Keratinocyte (primary cell): ENCODE data around the gene EEF1E1. TPM values are rescaled to one million over a fixed set of nuclear protein-coding genes. Genes with fewer than 3 reads are reported as not detected.
"Not testable (repeated sequence)": the region's sequence is repeated elsewhere in the genome, so short reads cannot be mapped to it uniquely, and the experiment has no call there.

ENCODE experiments used
- DNase-seq: peaks from one replicate; pipeline ENCODE4 v3.0.0-alpha.2; 2011; ENCODE audit warnings: low read depth, missing footprints, low spot score
- FAIRE-seq: peaks from 2 replicates; lab custom pipeline; 2011; peaks lifted over from hg19 to GRCh38; lab: Jason Lieb, UNC
- H2AFZ ChIP-seq: 2 replicates; pipeline ENCODE4 v1.6.0; 2012; ENCODE audit warnings: low read length, control low read depth, inconsistent platforms; ENCODE audit not compliant: control insufficient read depth
- H3K27ac ChIP-seq: 2 replicates; pipeline ENCODE4 v1.5.1; 2011; ENCODE audit warnings: low read length; ENCODE audit not compliant: control insufficient read depth, insufficient read depth
- H3K27me3 ChIP-seq: 3 replicates; pipeline ENCODE4 v1.6.0; 2011; ENCODE audit warnings: low read length; ENCODE audit not compliant: control insufficient read depth, insufficient read depth; ENCODE audit errors: extremely low read depth
- H3K36me3 ChIP-seq, 2 experiments: 2 replicates in 1 of 2; 3 replicates in 1 of 2; pipeline ENCODE4 v1.5.1; 2011; ENCODE audit warnings: low read length in 2 of 2, mild to moderate bottlenecking in 1 of 2; ENCODE audit not compliant: control insufficient read depth in 2 of 2, insufficient read depth in 2 of 2; ENCODE audit errors: extremely low read depth in 1 of 2
- H3K4me1 ChIP-seq: 3 replicates; pipeline ENCODE4 v1.5.1; 2011; ENCODE audit warnings: low read length; ENCODE audit not compliant: control insufficient read depth, insufficient read depth; ENCODE audit errors: extremely low read depth
- H3K4me2 ChIP-seq: 3 replicates; pipeline ENCODE4 v1.6.0; 2011; ENCODE audit warnings: low read depth, low read length; ENCODE audit not compliant: control insufficient read depth, insufficient read depth; ENCODE audit errors: extremely low read depth
- H3K4me3 ChIP-seq, 3 experiments: fragments of 200-600 bp in 1 of 3; sonication (generic) in 1 of 3; 2 replicates in 2 of 3; 3 replicates in 1 of 3; pipeline ENCODE4 v1.5.1; 2011 to 2016; ENCODE audit warnings: low read length in 3 of 3, mild to moderate bottlenecking in 3 of 3, control low read depth in 2 of 3, inconsistent platforms in 1 of 3, low read depth in 1 of 3, mixed read lengths in 1 of 3, mixed run types in 1 of 3, moderate library complexity in 1 of 3; ENCODE audit not compliant: control insufficient read depth in 2 of 3, insufficient read depth in 2 of 3; ENCODE audit errors: extremely low read depth in 1 of 3
- H3K79me2 ChIP-seq: 2 replicates; pipeline ENCODE4 v1.6.0; 2012; ENCODE audit warnings: low read length; ENCODE audit not compliant: control insufficient read depth, insufficient read depth
- H3K9ac ChIP-seq: 3 replicates; pipeline ENCODE4 v1.6.0; 2011; ENCODE audit warnings: low read length; ENCODE audit not compliant: control insufficient read depth, insufficient read depth; ENCODE audit errors: extremely low read depth
- H3K9me1 ChIP-seq: 3 replicates; pipeline ENCODE4 v1.6.0; 2011; ENCODE audit warnings: low read length; ENCODE audit not compliant: control insufficient read depth, insufficient read depth; ENCODE audit errors: extremely low read depth
- H3K9me3 ChIP-seq: 2 replicates; pipeline ENCODE4 v1.5.1; 2012; ENCODE audit warnings: low read depth, low read length; ENCODE audit not compliant: control insufficient read depth
- H4K20me1 ChIP-seq: 3 replicates; pipeline ENCODE4 v1.6.0; 2011; ENCODE audit warnings: low read length; ENCODE audit not compliant: control insufficient read depth, insufficient read depth; ENCODE audit errors: extremely low read depth
- CTCF ChIP-seq, 3 experiments: IDR thresholded peaks in 1 of 3; conservative IDR thresholded peaks in 1 of 3; optimal IDR thresholded peaks in 1 of 3; 2 replicates in 2 of 3; 3 replicates in 1 of 3; pipeline versions ENCODE3 to v1.5.1; 2011; ENCODE audit warnings: low read length in 3 of 3, mild to moderate bottlenecking in 3 of 3, moderate library complexity in 2 of 3, control low read depth in 1 of 3, inconsistent platforms in 1 of 3; ENCODE audit not compliant: insufficient read depth in 2 of 3; ENCODE audit errors: extremely low read depth in 1 of 3
- EZH2 ChIP-seq: IDR thresholded peaks from one replicate; pipeline ENCODE4 v1.6.1; 2012; ENCODE audit warnings: inconsistent platforms, mild to moderate bottlenecking, low read length, moderate library complexity
- dilution Hi-C: fragments of 300-500 bp; cut with MboI; formaldehyde crosslinking; loops from one replicate; pipeline ENCODE4 v1.7.0; 2020; ENCODE audit warnings: low sequenced_read_pairs; ENCODE audit not compliant: extremely low pct_ligation_motif_present
- polyA plus RNA-seq, 5 experiments: library from polyadenylated mRNA; depleted of rRNA in 3 of 5; stranded (reverse) in 3 of 5; stranded (forward) in 1 of 5; unstranded in 1 of 5; fragments of >200 nt; gene quantifications; 1 replicate in 1 of 5; 2 replicates in 3 of 5; 3 replicates in 1 of 5; pipeline versions ENCODE4 v1.2.1 to v1.2.3, GENCODE V29; 2011 to 2012; ENCODE audit warnings: missing spikeins in 2 of 5, low read depth in 1 of 5, low replicate concordance in 1 of 5

Gene EEF1E1
- polyA plus RNA-seq, 1 donor (not counting 4 experiments of a cell fraction or from before 2014, with no cell fraction given): 83.5 TPM

- DNase-seq: no peak
- H3K27me3 ChIP-seq: no peaks in the 10 kb centered on the region
- H4K20me1 ChIP-seq: no peaks in the 10 kb centered on the region
- H3K79me2 ChIP-seq: no peaks in the 10 kb centered on the region
- no peak overlapping the region for H3K9ac ChIP-seq
- H3K36me3 ChIP-seq: no peaks in the 10 kb centered on the region
- no peak overlapping the region for H3K4me3 ChIP-seq
- H3K4me1 ChIP-seq: no peaks in the 10 kb centered on the region
- TF ChIP-seq EZH2 (no peak), CTCF (optimal IDR thresholded peaks at IDR 0.05 in 1 of 3, IDR thresholded peaks at IDR 0.05 in 1 of 3, conservative IDR thresholded peaks at IDR 0.05 in 1 of 3; ENCODE audit: extremely low read depth in 1 of 3, insufficient read depth in 2 of 3, low read length in 3 of 3) (no peak)
- no peak overlapping the region for H2AFZ ChIP-seq
- no peak for FAIRE-seq
- H3K9me3 ChIP-seq: no peaks in the 10 kb centered on the region
- dilution Hi-C loops: no loop called here
- no peaks in the 10 kb centered on the region for H3K9me1 ChIP-seq
- H3K4me2 ChIP-seq: no peak overlapping the region
- H3K27ac ChIP-seq: no peak overlapping the region
Observed at GRCh38 chr6:8043221-8043620, 59.1 kb downstream of the EEF1E1 start.

- H3K27ac ChIP-seq: no peak overlapping the region
- H3K4me3 ChIP-seq: no peak overlapping the region
- no peak for FAIRE-seq
- H2AFZ ChIP-seq: no peak overlapping the region
- H4K20me1 ChIP-seq: no peaks in the 10 kb centered on the region
- no peaks in the 10 kb centered on the region for H3K4me1 ChIP-seq
- H3K4me2 ChIP-seq: no peak overlapping the region
- no peak overlapping the region for H3K9ac ChIP-seq
- H3K79me2 ChIP-seq: peaks cover 2% of the 10 kb centered on the region
- H3K36me3 ChIP-seq: no peaks in the 10 kb centered on the region
- H3K9me3 ChIP-seq: no peaks in the 10 kb centered on the region
- TF ChIP-seq EZH2 (no peak), CTCF (optimal IDR thresholded peaks at IDR 0.05 in 1 of 3, IDR thresholded peaks at IDR 0.05 in 1 of 3, conservative IDR thresholded peaks at IDR 0.05 in 1 of 3; ENCODE audit: extremely low read depth in 1 of 3, insufficient read depth in 2 of 3, low read length in 3 of 3) (no peak)
- no peaks in the 10 kb centered on the region for H3K9me1 ChIP-seq
- DNase-seq: no peak
- no peaks in the 10 kb centered on the region for H3K27me3 ChIP-seq
- dilution Hi-C loops: no loop called here
Observed at GRCh38 chr6:8041913-8042583, 60.3 kb downstream of the EEF1E1 start.

GRCh38 chr6:8034107-8034506 is 68.2 kb downstream of the EEF1E1 start:
- FAIRE-seq, H3K9me3 ChIP-seq, H3K27ac ChIP-seq: not testable (repeated sequence)

More at GRCh38 chr6:8034107-8034506, 68.2 kb downstream of the EEF1E1 start:
- H3K9ac ChIP-seq, H3K36me3 ChIP-seq, DNase-seq, H4K20me1 ChIP-seq, H2AFZ ChIP-seq, H3K9me1 ChIP-seq, H3K27me3 ChIP-seq, H3K4me3 ChIP-seq, dilution Hi-C loops, H3K4me1 ChIP-seq, H3K4me2 ChIP-seq: not testable (repeated sequence)
- peaks cover 13% of the 10 kb centered on the region for H3K79me2 ChIP-seq
